Activated T-cell treated with anti-CD3 and anti-CD28 coated beads for 1 hour (primary cell): ENCODE measurements around the gene GNG14.
A peak's percentile ranks its signal among the peaks of the same experiment; 100 is the strongest.
"Not testable (repeated sequence)": the region's sequence is repeated elsewhere in the genome, so short reads cannot be mapped to it uniquely, and the experiment has no call there.

Experiments used
- DNase-seq: peaks from one replicate; pipeline ENCODE4 v3.0.0-alpha.2; 2020; ENCODE audit warnings: low read depth

GNG14 gene

GRCh38 chr19:12696366-12697335 is 8.9 kb downstream of the GNG14 start, which contains the start of gene FBXW9:
FBXW9 (minus strand) TSS chr19:12696631; CDS start chr19:12696581, 50 bp downstream.
- DNase-seq: peak; percentile 94

- not testable (repeated sequence) for DNase-seq
These were observed 9.6 kb downstream of the GNG14 start for GRCh38 chr19:12697425-12697824.

- DNase-seq: no peak
These were observed 10.3 kb downstream of the GNG14 start for GRCh38 chr19:12698138-12698537.

GRCh38 chr19:12701596-12702282 is 13.9 kb downstream of the GNG14 start:
- no peak for DNase-seq

- DNase-seq: no peak
These were observed 15.2 kb downstream of the GNG14 start for GRCh38 chr19:12703046-12703445.

GRCh38 chr19:12705169-12705568 is 17.4 kb downstream of the GNG14 start:
- DNase-seq: no peak

- DNase-seq: no peak
These were observed 18.0 kb downstream of the GNG14 start for GRCh38 chr19:12705654-12706331.

GRCh38 chr19:12706332-12706718 is 18.5 kb downstream of the GNG14 start:
- DNase-seq: no peak

GRCh38 chr19:12708641-12709040 is 20.8 kb downstream of the GNG14 start:
- DNase-seq: no peak

- DNase-seq: no peak
These were observed 23.4 kb downstream of the GNG14 start for GRCh38 chr19:12711187-12711586.

- not testable (repeated sequence) for DNase-seq
These were observed 24.3 kb downstream of the GNG14 start for GRCh38 chr19:12712077-12712476.

- not testable (repeated sequence) for DNase-seq
These were observed 25.5 kb downstream of the GNG14 start for GRCh38 chr19:12713304-12713703.

- no peak for DNase-seq
These were observed 27.3 kb downstream of the GNG14 start for GRCh38 chr19:12715102-12715501.

GRCh38 chr19:12715929-12716328 is 28.1 kb downstream of the GNG14 start:
- no peak for DNase-seq

- no peak for DNase-seq
These were observed 32.5 kb downstream of the GNG14 start for GRCh38 chr19:12720296-12720695.

GRCh38 chr19:12720851-12721655 is 33.3 kb downstream of the GNG14 start:
- no peak for DNase-seq

- DNase-seq: peak; percentile 38
These were observed 34.1 kb downstream of the GNG14 start for GRCh38 chr19:12721656-12722565.

- DNase-seq: peak; percentile 88
These were observed 35.0 kb downstream of the GNG14 start for GRCh38 chr19:12722566-12723380.

GRCh38 chr19:12723381-12723640 is 35.5 kb downstream of the GNG14 start:
- DNase-seq: no peak
